Right lobe of liver (tissue), 4 donors: ENCODE data around the gene DCTN1.

Experiments used
- CTCF ChIP-seq, 4 donors: fragments of 200-600 bp in 3 of 4; fragments of 450-650 bp in 1 of 4; IDR thresholded peaks; one replicate each; pipeline versions ENCODE4 v1.5.1 to v1.8.0; 2016 to 2022; ENCODE audit warnings: antibody characterized with exemption in 4 of 4, mild to moderate bottlenecking in 2 of 4
- POLR2A ChIP-seq: fragments of 450-650 bp; IDR thresholded peaks from one replicate; pipeline ENCODE4 v1.6.1; 2017; ENCODE audit warnings: antibody characterized with exemption, mild to moderate bottlenecking
- donor health status: DM: no; HTN: no; CAD: no.
- donor health status: DM: no; HTN: no; CAD: no.
- donor health status: DM: no; HTN: yes; CAD: no.

GRCh38 chr2:74328573-74328972 is 51.5 kb downstream of the DCTN1 start:
- no peak for TF ChIP-seq CTCF (IDR thresholded peaks at IDR 0.05)
- TF ChIP-seq POLR2A: no peak
